ENCODE measurements around the gene IL19. TPM values are rescaled to one million over a fixed set of nuclear protein-coding genes. Genes with fewer than 3 reads are reported as not detected.

IL19 gene
- total and polyA plus RNA-seq, 2 donors (not counting 3 experiments of a cell fraction or from before 2014, with no cell fraction given): not detected

- H3K27me3 ChIP-seq (ENCODE audit: control insufficient read depth in 2 of 2, insufficient read depth in 2 of 2, low read length in 2 of 2): no peaks in the 10 kb centered on the region
- no peak overlapping the region for H3K27ac ChIP-seq (ENCODE audit: insufficient read depth, low read depth, low read length)
- POLR2A ChIA-PET: no interaction called here
- H3K9me1 ChIP-seq (replicated peaks; ENCODE audit: control insufficient read depth, extremely low read depth, insufficient read depth, low read length): no peaks in the 10 kb centered on the region
- no peak overlapping the region for H3K9ac ChIP-seq (replicated peaks; ENCODE audit: extremely low read depth, insufficient read depth, low read length)
- H3K4me3 ChIP-seq (replicated peaks in 1 of 3; ENCODE audit: insufficient read depth in 1 of 3, low read depth in 1 of 3, low read length in 3 of 3): no peak overlapping the region
- intact Hi-C loops (cut with micrococcal nuclease): no loop called here
- FAIRE-seq (no peak), DNase-seq (ENCODE audit: low read depth, low spot score) (no peak)
- no peaks in the 10 kb centered on the region for H3K9me3 ChIP-seq (replicated peaks; ENCODE audit: control insufficient read depth, insufficient read depth, low read length)
- dilution Hi-C loops (cut with MboI; ENCODE audit: extremely low pct_ligation_motif_present, low sequenced_read_pairs): no loop called here
- no peak overlapping the region for H2AFZ ChIP-seq (ENCODE audit: low read depth, low read length)
- no peaks in the 10 kb centered on the region for H3K79me2 ChIP-seq (ENCODE audit: control insufficient read depth, insufficient read depth, low read length)
- CTCF ChIA-PET: interaction anchor here (2.2 kb wide), 1 partner anchor 15 kb away, joined by 6 read pairs; no protein-coding TSS in a partner anchor
- H3K4me1 ChIP-seq (ENCODE audit: control insufficient read depth, extremely low read depth, insufficient read depth, low read length): no peaks in the 10 kb centered on the region
- H3K4me2 ChIP-seq (ENCODE audit: insufficient read depth, low read length): no peak overlapping the region
- TF ChIP-seq CTCF (IDR thresholded peaks at IDR 0.05; ENCODE audit: extremely low read depth in 1 of 2, insufficient read depth in 1 of 2, low read depth in 1 of 2, low read length in 2 of 2) (no peak), GATA2 (IDR thresholded peaks at IDR 0.05; ENCODE audit: insufficient read depth, insufficient read length, low read depth, low read length) (no peak), POLR2AphosphoS5 (IDR thresholded peaks at IDR 0.05; ENCODE audit: insufficient read depth, low read depth, low read length) (no peak), EZH2 (IDR thresholded peaks at IDR 0.05; ENCODE audit: borderline replicate concordance, low read depth, low read length, severe bottlenecking) (no peak), POLR2A (IDR thresholded peaks at IDR 0.05; ENCODE audit: low read depth, low read length) (no peak), MAX (IDR thresholded peaks at IDR 0.05; ENCODE audit: insufficient read depth, insufficient read length) (no peak), JUN (IDR thresholded peaks at IDR 0.05; ENCODE audit: borderline replicate concordance, insufficient read depth, insufficient read length, low read depth) (no peak)
- no peaks in the 10 kb centered on the region for H3K36me3 ChIP-seq (ENCODE audit: control insufficient read depth in 2 of 2, extremely low read depth in 1 of 2, insufficient read depth in 2 of 2, low read length in 2 of 2)
- H4K20me1 ChIP-seq (replicated peaks; ENCODE audit: control insufficient read depth, extremely low read depth, insufficient read depth, low read length): no peaks in the 10 kb centered on the region
- BruUV-seq (replicated peaks): no TSS peak
Observed at GRCh38 chr1:206794294-206794908, 23.8 kb downstream of the IL19 start.

Data from endothelial cell of umbilical vein (primary cell).